ENCODE results near the gene SMIM38. TPM values are rescaled to one million over a fixed set of nuclear protein-coding genes. Genes with fewer than 3 reads are reported as not detected.

Gene SMIM38
- total and polyA plus RNA-seq, 4 donors: 0.03 to 1.7 (median 0.07) TPM

DNA sequence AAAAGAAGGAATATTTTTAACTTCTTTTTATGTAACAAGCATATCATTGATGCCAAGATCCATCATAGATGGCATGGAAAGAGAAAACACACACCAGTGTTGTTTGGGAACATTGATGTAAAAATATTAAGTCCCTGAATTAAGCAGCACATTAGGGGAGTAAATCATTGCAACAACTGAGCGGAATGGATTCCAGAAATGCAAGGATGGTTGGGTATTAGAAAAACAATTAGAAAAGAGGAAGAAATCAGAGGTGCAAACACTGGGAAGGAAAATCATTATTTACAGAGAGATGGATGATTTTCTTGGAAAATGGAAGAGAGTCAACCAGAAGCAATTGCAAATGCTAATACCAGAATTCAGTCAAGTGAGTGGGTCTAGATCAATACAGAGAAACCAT lies 8.1 kb downstream of the SMIM38 start:
- Histone ChIP-seq H3K9me3 (ENCODE audit: control insufficient read depth in 4 of 4, low read length in 3 of 4) (peaks cover 0 to 2% (median 0%) of the 10 kb centered on the region in 4 donors), H3K36me3 (ENCODE audit: control insufficient read depth in 4 of 4, insufficient read depth in 3 of 4, low read depth in 1 of 4, low read length in 3 of 4) (no peaks in the 10 kb centered on the region), H3K4me1 (ENCODE audit: control insufficient read depth in 4 of 4, insufficient read depth in 4 of 4, low read length in 3 of 4) (no peaks in the 10 kb centered on the region), H3K9ac (ENCODE audit: low read depth in 1 of 2, low read length in 2 of 2) (no peak overlapping the region), H3K27me3 (ENCODE audit: control insufficient read depth in 4 of 4, insufficient read depth in 4 of 4, low read length in 3 of 4) (no peaks in the 10 kb centered on the region), H3K27ac (ENCODE audit: low read depth in 1 of 2, low read length in 2 of 2) (no peak overlapping the region), H3K4me3 (ENCODE audit: low read depth in 1 of 3, low read length in 3 of 3) (no peak overlapping the region)
- TF ChIP-seq REST (IDR thresholded peaks at IDR 0.05): no peak
- no peak for TF ChIP-seq FOXA2 (IDR thresholded peaks at IDR 0.05)
- TF ChIP-seq RAD21 (IDR thresholded peaks at IDR 0.05): no peak
- no peak for TF ChIP-seq TAF1 (conservative IDR thresholded peaks at IDR 0.05)
- no peak for TF ChIP-seq RXRA (IDR thresholded peaks at IDR 0.05)
- TF ChIP-seq, protein P1, sequence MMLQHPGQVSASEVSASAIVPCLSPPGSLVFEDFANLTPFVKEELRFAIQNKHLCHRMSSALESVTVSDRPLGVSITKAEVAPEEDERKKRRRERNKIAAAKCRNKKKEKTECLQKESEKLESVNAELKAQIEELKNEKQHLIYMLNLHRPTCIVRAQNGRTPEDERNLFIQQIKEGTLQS (IDR thresholded peaks at IDR 0.05): no peak
- TF ChIP-seq NR2F2 (IDR thresholded peaks at IDR 0.05): no peak
- no peak for TF ChIP-seq SP1 (IDR thresholded peaks at IDR 0.05)
- no peak for TF ChIP-seq EGR1 (IDR thresholded peaks at IDR 0.05; ENCODE audit: low read depth in 2 of 2)
- no peak for TF ChIP-seq HNF4G (IDR thresholded peaks at IDR 0.05)
- TF ChIP-seq MAX (IDR thresholded peaks at IDR 0.05): no peak
- no peak for TF ChIP-seq HNF4A (conservative IDR thresholded peaks at IDR 0.05)
- no peak for TF ChIP-seq FOXA1 (IDR thresholded peaks at IDR 0.05)
- no peak for TF ChIP-seq ZBTB33 (IDR thresholded peaks at IDR 0.05)
- no peak for DNase-seq (ENCODE audit: low spot score)
- WGBS: 93% methylated on average over 1 of the region's 1 CpG

DNA sequence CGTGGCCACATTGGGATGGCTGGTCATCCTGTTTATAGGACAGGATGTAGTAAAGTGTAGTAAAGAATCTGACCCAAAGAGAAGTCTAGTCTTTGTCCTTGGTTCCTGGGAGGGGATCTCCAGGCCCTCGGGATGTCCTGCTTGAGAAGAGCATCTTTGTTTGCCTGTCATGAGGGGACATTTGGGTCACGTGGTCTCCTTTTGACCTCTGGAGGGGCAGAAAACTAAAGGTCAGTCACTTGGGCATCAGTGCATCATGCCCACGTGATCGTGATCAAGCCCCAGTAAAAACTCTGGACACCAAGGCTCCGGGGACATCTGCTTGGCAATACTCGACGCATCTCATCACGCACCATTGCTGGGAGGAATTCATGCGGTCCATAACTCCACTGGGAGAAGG lies 9.1 kb downstream of the SMIM38 start:
- Histone ChIP-seq H3K4me3 (ENCODE audit: low read depth in 1 of 3, low read length in 3 of 3) (no peak overlapping the region), H3K27me3 (ENCODE audit: control insufficient read depth in 4 of 4, insufficient read depth in 4 of 4, low read length in 3 of 4) (no peaks in the 10 kb centered on the region), H3K9ac (ENCODE audit: low read depth in 1 of 2, low read length in 2 of 2) (no peak overlapping the region), H3K27ac (ENCODE audit: low read depth in 1 of 2, low read length in 2 of 2) (no peak overlapping the region), H3K9me3 (ENCODE audit: control insufficient read depth in 4 of 4, low read length in 3 of 4) (peaks cover 0 to 2% (median 0%) of the 10 kb centered on the region in 4 donors), H3K4me1 (ENCODE audit: control insufficient read depth in 4 of 4, insufficient read depth in 4 of 4, low read length in 3 of 4) (no peaks in the 10 kb centered on the region), H3K36me3 (ENCODE audit: control insufficient read depth in 4 of 4, insufficient read depth in 3 of 4, low read depth in 1 of 4, low read length in 3 of 4) (no peaks in the 10 kb centered on the region)
- no peak for DNase-seq (ENCODE audit: low spot score)
- 83% methylated on average over 10 of the region's 10 CpGs for WGBS
- no peak for TF ChIP-seq GABPA (IDR thresholded peaks at IDR 0.05 in 1 of 2, conservative IDR thresholded peaks at IDR 0.05 in 1 of 2)
